ENCODE data around the gene CUBN.

Gene CUBN

DNA sequence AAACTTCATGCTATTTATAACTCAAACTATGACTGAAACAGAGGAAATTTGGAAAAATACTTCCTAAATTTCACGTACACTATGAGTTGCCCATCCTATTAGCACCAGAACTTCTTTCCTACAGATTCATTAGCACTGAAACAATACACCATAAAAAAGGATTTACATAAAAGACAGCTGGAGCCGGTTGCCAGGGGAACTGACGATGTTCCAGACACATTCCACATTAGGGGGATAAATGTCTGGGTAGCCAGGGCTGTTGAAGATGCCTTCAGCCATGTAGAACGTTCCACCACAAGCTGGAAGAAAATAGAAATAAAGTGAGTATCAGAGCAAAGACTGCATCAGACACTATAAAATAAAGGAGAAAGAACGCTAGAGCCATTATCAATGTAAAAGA, 182.5 kb downstream of the CUBN start:
- DNase-seq, result no peak

DNA sequence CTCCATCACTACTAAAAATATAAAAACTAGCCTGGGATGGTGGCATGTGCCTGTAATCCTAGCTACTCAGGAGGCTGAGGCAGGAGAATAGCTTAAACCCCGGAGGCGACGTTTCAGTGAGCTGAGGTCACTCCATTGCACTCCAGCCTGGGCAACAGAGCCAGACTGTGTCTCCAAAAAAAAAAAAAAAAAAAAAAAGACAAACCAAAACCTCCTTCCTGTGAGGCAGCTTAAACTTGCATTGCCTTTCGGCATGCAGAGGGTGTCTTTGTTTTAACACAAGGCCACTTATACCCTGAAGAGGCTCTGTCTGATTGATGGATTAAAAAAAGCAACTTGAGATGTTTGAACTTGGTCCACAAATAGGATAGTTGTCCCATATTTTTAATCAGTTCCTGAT, 184.0 kb downstream of the CUBN start:
- peak; percentile 77 for DNase-seq

DNA sequence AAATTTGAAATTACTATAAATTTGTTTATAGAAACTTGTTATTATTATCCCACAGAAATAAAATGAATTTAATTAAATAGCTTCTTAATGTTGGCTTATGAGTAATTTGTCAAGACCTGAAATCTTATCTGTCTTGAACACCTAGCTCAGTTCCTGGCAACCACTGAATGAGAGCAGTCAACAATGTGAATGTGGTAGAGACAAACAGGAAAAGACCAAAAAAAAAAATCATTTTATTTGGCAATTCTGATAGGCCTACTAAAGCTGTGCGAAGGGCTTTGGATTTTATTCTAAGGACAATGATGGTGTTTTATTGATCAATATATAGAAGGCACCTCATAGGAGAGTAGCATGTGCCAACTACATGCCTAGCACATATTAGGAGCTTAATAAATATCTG, 184.6 kb downstream of the CUBN start:
- no peak for DNase-seq

DNA sequence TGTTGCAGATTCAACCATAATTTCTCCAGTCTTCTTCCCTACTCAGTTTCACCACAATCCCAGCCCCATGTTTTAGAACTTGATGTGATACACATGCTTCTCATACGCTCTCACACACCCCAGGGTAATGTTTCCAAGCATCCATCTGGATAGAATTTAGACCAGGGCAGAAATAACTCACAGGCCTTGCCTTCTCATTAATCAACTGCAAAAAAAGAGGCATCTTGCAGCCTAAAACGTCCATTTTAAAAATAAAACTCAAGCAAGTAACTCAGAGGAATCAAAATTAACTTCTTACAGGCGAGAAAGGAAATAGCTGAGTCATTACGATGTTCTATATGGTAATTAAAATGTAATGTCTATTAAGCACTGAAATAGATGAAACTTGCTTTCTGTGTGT, 185.2 kb downstream of the CUBN start:
- DNase-seq, result peak; percentile 89

DNA sequence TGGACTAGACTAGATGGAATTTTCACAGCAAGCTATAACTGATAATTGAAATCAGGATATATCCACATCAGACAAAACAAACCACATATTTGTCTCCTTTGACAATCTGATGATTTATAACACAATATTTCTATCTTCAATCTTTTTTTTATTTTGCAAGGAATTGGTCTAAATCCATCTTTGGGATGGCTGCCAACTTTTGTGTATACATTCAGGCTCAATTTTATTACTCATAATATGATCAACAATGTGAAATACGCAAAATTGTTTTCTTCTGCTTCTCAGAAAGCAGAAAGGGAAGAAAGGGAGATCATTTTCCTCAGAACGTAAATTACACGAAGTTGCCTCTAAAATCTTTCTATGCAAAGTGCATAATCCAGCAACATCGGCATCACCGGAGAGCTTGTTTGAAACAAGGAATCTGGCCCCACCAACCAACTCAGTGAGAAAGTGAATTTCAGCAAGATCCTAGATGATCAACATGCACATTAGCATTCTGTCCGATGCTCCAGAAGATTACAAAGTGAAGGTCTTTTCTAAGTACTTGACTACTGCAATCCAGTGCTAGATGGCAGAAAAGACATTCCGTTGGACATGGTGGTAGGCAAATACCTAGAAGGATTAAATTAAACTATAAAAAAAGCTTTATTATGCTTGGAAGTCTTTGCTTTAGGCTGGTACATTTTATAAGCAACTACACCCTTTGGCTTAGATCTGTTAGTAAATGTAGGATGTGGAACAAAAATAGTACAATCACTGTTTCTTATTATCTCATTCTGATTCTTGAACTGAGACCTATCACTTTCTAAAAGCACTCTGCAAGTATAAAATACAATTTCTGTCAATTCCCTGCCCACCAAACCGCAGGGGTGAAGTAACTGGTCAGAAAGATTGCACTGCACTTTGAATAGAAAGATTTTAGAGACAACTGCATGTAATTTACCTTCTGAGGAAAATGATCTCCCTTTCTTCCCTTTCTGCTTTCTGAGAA, 186.0 kb downstream of the CUBN start:
- peak; percentile 65 for DNase-seq

DNA sequence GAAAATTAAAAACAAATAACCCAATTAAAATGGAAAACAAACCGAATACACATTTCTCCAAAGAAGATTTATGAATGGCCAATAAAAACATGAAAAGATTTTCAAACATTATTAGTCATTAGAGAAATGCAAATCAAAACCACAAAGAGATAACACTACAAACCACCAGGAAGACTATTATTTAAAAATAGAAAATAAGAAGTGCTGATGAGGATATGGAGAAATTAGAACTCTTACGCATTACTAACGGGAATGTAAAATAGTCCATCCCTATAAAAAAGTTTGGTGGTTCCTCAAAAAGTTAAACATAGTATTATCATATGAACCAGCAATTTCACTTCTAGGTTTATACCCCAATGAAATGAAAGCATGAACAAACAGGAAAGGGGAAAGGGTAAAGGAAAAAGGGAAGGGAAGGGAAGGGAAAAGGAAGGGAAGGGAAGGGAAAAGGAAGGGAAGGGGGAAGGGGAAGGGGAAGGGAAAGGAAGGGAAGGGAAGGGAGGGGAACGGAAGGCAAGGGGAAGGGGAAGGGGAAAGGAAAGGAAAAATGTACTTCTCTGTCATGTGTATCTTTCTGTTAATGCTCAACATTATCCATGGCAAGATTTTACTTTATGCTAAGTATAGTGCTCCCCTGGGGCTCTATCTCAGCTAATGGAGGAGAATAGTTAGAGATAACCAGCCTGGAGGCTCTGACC, 187.1 kb downstream of the CUBN start:
- no peak for DNase-seq

DNA sequence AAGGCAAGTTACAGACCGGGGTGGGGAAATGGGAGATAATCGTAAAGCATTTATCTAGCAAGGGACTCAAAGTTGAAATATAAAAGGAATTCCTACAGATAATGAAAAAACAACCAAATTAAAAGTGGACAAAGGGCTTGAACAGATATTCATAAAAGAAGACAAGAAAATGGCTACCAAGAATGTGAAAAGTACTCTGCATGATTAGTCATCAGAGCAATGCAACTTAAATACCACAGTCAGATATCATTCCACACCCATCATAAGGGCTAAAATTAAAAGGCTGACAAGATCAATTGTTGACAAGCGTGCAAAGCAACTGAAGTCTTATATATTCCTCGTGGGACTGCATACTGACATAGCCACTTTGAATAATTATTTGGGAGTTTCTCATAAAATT, 187.7 kb downstream of the CUBN start:
- DNase-seq, result peak; percentile 58

DNA sequence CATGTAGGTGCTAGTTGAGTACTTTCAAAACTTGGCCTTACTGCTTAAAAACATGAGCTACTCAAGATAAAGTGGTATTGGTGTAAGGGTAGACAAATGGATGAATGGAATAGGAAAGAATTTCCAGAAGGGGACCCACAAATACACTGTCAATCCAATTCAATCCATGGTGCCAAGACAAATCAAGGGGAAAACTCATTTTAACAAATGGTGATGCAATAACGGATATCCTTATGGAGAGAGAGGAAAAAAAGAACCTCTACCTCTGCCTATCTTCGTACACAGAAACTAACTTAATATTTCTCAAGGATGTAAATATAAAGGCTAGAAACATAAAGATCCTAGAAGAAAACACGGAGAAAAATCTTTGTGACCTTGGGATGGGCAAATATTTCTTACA, 188.5 kb downstream of the CUBN start:
- no peak for DNase-seq

DNA sequence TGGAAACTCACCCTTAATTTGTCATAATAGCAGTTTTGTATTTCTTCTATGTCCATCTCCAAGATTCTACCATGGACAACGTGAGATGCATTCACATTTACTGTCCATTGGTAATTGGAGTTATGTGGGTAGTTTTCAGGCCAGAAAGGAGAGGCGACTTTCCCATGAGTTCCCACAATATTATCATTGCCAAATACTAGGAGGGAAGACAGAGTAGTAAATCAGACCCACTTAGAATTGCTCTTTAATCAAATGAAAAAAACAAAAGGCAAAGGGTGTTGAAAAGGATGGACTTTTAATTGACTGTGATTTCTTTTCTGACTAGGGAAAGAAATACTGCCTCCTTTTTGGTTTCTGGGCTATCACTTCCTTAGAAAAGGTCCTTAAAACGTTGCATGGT, 190.7 kb downstream of the CUBN start:
- no peak for DNase-seq

DNA sequence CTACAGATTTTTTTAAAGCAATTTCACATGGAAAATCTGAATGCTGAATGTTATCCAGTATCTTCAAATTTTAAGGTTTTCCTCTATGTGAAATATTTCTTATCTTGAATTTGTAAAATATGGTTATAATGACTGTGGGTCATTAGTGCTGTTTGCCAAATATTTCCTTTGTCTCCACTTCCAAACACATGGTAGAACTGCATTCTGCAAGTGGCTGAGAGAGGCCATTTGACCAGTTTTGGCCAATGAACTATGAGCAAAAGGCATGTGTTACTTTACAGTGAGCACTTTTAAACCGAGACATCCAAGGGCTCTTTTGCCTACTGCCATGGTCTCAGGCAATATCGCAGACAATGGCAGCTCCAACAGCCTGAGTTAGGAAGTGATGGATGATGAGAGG, 195.2 kb downstream of the CUBN start:
- no peak for DNase-seq

DNA sequence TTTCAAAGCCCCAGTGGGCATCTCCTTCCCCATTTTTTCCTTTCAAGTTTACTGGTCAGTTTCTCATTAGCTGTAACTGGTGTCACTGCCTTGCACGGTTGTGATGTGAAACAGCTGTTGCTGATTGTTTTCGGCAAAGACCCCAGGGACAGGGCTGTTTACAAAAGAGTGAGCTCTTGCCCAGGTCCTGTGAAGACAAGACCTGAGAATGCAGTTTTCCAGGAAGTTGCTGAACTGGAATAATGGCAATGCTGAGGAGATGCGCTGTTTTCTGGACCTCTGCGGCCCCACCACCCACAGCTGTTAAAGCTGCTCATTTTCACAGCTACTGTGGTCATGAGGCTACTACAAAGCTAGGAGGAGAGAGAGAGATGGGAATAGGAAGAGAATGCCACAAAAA, 195.8 kb downstream of the CUBN start:
- DNase-seq, result no peak

DNA sequence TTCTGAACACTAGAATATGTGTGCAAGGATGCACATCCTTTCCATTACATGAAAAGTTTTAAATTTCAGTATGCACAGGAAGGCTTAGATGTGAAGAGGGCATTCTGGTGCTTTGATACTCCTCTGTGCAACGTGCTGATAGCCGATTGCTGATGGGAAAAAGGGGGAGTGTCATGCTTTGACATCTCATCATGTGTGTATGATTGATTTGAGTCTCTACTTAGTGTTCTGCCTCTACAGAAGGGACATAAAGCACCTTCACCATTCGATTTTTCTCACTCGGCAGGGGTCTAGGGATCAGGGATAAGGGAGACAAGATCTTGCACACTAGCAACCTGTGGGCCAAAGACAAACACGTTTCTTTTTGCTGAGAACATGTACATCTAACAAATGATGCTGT, 197.7 kb downstream of the CUBN start:
- no peak for DNase-seq

DNA sequence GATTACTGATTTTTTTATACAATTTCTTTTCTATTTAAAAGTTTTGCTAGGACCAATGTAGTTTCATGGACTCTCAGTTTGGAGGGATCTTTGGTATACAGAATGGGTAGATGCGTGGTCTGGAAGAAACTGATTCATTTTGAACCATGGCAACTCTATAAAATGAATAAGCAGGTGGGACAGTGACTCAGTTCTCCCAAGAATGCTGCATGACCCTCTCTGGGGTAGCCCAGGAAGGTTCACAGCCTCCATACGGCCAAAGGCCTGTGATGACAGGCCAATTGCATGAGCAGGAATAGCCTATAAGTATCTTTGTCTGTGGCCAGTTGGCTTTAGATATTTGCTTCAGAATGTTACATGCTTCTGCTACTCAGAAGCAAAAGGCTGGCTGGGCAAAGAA, 199.1 kb downstream of the CUBN start:
- DNase-seq, result no peak

DNA sequence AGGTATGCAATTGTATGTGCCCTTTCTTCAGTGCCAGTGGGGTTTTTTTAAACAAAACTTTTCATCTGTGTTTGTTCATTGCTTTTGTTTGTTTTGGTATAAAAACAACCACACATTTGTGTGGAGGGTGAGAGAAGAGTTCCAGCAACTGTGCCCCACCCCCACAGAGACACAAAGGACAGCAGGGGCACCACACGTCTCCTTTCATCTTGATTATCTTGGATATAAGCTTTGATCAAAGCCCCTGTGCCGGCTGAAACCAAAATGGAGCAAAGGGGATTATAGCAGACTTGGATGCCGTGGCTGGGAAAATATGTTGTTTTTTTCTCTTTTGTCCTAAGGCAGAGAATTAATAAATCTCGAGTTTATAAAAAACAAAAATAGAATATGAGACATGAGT, 200.5 kb downstream of the CUBN start:
- no peak for DNase-seq

DNA sequence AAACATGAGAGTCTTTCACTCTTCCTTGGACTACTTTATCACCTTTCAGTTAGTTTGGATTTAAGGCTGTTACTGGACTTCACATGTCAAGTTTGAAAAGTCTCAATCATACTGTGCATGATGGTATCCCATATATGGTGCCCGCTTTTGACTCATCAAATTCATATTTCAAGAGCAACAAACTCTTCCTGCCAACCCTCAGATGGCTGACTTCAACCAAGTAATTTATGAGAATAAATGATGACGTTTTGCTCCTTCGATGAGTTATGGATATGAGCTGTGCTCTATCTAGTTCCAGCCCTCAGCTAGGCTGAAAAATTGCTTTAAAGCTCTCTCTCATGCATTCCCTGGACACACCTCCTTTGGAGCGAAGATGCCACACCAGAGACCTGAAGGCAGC, 202.1 kb downstream of the CUBN start:
- no peak for DNase-seq

DNA sequence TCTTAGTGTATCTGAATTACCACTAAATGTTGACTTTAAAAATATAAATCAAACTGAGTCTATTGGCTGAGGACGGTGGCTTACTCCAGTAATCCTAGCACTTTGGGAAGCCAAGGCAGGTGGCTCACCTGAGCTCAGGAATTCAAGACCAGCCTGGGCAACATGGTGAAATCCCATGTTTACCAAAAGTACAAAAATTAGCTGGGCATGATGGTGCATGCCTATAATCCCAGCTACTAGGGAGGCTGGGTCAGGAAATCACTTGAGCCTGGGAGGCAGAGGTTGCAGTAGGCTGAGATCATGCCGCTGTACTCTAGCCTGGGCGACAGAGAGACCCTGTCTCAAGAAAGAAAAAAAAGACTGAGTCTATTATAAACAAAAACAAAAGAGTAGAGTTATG, 205.9 kb downstream of the CUBN start:
- no peak for DNase-seq

DNA sequence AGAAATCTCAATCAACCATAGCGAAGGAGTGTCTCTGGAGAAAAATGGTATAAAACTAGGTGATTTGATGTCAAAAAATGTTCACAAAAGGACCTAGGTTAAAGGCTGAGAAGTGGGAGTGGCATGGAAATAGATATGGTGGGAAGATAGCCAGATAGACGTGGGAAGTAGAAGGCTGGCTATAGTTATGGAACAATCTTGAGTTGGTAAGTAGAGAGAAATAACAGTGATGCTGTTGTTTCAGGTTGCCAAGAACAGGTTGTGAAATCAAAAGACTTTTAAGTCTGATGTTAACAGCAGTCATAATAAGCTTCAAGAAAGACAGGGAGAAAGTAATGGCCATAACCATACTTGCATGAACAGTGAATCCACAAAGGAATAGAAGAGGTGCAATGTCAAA, 206.3 kb downstream of the CUBN start:
- DNase-seq, result no peak

DNA sequence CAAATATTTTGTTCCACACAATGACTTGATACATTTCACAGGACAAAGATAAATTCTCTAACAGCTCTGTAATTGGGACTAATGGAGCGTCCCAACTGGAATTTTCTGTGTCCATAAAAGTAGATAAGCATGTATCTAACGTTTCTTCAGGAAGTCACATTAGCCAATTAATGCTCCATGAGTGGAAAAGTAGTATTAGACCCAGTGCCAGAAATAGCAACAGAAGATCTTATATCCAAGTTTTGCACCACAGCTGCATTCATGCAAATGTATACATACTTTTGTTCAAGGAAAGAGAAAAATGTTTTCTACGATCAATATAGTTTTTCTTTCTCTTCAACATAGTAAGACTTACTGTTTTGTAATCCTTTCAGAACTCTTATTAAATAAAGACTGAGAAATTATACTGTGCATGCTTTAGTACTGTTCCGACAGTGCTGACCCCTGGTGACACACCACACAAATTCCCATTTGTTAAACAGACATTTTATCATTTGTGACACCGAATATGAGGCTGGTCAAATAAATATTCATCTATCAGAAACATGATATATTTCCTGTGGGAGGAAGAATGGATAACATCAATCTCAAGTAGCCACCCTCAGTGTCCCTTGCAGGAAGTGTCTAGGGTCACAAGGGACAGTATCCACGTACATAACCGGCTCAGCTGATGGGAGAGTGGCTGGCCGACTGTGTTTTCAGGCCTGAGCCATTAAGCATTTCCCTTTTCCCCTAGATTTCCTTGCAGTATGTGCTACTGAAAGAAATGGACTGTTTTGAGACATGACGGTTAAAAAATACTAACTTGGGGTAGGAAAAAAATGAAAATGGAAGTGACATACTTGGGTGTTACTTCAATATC, 210.3 kb downstream of the CUBN start:
- no peak for DNase-seq

DNA sequence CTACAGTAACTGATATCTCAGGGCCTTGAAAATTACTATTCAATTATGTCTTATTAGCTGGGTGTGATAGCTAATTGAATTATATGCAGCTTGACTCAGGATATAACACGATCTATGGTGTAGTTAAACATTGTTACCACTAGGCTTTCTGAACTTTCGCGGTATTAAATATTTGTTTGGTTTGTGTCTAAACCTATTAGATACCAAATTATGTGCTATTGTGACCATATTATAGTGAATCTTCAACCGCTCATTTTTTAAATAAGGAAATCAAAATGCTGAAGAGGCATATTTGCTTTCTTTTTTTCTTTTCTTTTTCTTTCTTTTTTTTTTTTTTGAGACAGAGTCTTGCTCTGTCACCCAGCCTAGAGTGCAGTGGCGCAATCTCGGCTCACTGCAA, 213.1 kb downstream of the CUBN start:
- DNase-seq, result no peak

DNA sequence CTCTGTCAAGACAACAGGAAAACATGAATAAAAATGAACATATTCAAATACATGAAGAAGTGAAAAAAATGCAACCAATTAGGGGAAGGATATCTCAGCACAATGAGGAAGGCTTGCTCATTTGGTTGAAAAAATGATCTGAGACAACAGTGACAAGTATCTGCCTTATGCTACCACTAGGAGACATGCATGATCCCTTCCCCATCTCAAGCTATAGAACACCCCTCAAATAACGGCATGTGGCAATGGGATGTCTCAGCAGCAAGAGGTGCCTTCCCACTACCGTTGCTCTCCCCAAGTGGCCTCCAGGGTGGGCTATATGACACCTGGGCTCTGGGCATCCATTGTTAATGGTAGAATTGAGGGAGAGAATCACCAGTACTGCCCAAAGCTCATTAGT, 214.3 kb downstream of the CUBN start:
- no peak for DNase-seq

DNA sequence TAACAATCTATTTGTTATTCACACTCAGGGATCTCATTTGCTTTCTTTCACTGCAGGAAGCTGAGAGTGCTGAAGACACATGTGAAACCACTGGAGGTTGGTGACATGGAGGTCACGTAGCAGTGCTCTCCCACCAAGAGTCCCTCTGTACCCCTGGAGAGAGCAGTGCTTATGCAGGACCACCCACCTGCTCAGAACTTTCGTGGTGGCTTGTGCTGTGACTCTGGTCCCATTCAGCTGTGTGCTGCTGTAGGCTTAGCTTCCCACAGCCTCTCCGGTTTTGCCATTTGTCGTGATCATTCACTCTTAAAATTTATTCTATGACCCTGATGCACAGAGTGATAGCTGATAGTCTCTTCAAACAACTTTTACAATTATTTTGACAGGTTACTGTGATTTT, 216.3 kb downstream of the CUBN start:
- no peak for DNase-seq

DNA sequence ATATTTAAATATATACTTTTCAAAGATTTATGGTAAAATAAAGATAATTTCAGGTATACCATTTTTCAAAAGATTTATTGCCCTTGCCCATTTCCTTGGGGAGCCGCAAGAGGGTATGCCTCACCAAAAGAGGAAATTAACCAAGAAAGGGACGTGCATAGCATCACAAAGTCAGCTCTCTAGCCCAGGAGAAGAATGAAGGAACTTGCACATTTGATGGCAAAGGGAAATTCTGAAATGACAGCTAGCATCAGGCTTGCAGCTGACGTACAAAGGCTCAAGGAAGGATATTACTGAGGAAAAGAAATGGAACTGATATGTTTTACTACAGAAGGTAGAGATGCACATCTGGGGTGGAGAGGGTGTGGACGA, 218.8 kb downstream of the CUBN start:
- DNase-seq, result no peak

All from fibroblast of skin of scalp (primary cell).